ENCODE measurements around the gene LAMA3. TPM values are rescaled to one million over a fixed set of nuclear protein-coding genes. Genes with fewer than 3 reads are reported as not detected.

The LAMA3 gene
- 362 and 462 TPM in 2 replicates for total RNA-seq

DNA sequence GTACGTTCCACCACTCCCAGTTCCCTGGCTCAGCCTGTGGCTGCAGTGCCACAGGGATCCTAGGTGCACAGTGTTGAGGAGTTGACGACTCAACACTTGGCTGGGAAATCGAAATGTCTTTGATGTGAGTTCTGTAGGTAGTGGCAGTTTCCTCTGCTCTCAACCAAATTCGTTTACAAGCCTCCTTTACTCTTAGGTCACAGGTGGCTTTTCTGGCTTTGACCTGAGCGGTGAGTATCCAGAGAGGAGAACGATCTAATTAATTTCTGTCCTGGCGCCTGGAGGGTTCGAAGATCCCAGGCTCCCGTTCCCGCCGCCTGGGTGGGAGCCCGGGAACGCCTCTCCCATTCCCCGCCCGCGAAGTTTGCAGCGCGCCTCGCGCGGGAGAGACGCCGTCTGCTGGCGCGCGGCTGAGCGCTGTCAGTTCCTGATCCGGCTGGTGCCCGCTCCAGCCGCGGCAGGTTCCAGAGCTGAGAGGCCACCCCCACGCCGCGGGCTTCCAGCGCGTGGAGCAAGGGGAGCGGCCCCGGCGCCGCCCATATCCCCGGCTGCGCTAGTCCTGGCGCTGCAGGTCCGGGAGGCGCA, at the start of gene LAMA3:
LAMA3 (plus strand) TSS at position 423 of the 585 bp plus-strand sequence. CDS start 231 bp downstream, outside the sequence.

DNA sequence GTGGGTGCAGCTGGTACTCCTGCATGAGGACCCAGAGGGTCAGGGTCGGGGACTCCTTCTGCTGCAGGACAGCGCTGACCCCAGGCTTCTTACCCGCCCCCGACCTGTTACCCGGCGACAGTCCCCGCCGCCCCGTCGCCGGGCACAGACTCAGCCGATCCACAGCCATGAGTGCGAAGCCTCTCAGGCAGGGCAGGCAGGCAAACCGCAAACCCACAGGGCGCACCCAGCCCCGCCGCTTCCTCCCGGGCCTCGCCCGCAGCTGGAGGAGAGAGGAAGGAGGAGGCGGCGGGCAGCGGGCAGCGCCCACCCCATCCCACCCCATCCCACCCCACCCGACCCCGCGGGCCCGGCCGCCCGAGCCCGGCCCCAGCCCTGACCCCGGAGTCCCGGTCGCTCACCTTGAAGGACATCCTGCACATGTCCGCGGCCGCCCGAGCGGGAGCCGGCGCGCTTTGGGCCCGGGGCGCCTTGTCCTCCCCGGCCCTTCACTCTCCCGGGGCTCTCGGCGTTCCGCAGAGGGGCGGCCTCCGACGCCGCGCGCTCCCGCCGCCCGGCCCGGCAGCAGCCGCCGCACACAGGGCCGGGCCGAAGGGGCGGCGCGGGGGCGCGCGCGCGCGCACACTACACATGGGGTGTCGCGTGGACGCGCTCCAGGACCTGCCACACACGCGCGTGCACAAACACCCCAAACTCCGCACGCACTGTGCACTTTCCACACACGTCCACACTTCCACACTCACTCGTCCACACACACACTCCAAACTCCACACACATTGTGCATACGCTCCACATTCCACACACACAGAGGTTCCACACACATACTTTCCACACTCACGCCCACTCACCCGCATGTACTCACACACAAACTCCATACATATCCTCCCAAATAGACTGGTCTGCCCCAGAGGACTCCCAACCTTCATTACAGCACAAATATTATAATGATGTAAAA, 26.7 kb upstream of the LAMA3 start, which contains the start of gene ANKRD29:
ANKRD29 (minus strand) TSS at position 603 of the 955 bp plus-strand sequence; CDS start at position 422, 181 bp downstream.

Other genes with a start within 250 kb of the LAMA3 start
- 36.6 and 47.0 TPM in 2 replicates for gene RIOK3, start 236.2 kb upstream of the LAMA3 start, total RNA-seq
- gene RMC1, start 185.9 kb upstream of the LAMA3 start, total RNA-seq = 19.2 and 26.7 TPM in 2 replicates
- gene NPC1, start 102.9 kb upstream of the LAMA3 start, total RNA-seq = 24.3 and 39.4 TPM in 2 replicates
- 4.0 and 13.9 TPM in 2 replicates for gene ANKRD29, start 26.5 kb upstream of the LAMA3 start, total RNA-seq